Head of caudate nucleus (tissue), 42 donors: Measurements from ENCODE around the gene LYL1.

Experiments used
- DNase-seq, 42 donors: peaks; one replicate each; pipeline versions ENCODE4 v3.0.0 to v3.0.0-alpha.2; 2020 to 2021; ENCODE audit warnings: mixed read lengths in 7 of 42
- intact Hi-C: fragments of 100-400 bp; cut with DNase I; formaldehyde crosslinking; loops from one replicate; pipeline ENCODE4 v1.15.0; 2022

The LYL1 gene

GRCh38 chr19:13086341-13086740 lies 16.3 kb downstream of the LYL1 start:
- intact Hi-C loops = no loop called here
- no peak for DNase-seq

- intact Hi-C loops = no loop called here
Measured at GRCh38 chr19:13085666-13086065, 17.0 kb downstream of the LYL1 start.

GRCh38 chr19:13083627-13084026 lies 19.0 kb downstream of the LYL1 start:
- intact Hi-C loops = no loop called here

More at GRCh38 chr19:13085666-13086065, 17.0 kb downstream of the LYL1 start:
- no peak for DNase-seq

GRCh38 chr19:13083008-13083404 lies 19.7 kb downstream of the LYL1 start:
- DNase-seq = no peak
- intact Hi-C loops = no loop called here

More at GRCh38 chr19:13083627-13084026, 19.0 kb downstream of the LYL1 start:
- peak in 29 of 42 donors; percentile 42 to 81 (median 67) for DNase-seq

- peak in 23 of 42 donors; percentile 39 to 81 (median 64) for DNase-seq
- intact Hi-C loops = no loop called here
Measured at GRCh38 chr19:13082192-13083007, 20.3 kb downstream of the LYL1 start.

- intact Hi-C loops = no loop called here
Measured at GRCh38 chr19:13079542-13079986, 23.1 kb downstream of the LYL1 start.

GRCh38 chr19:13078897-13079541 lies 23.6 kb downstream of the LYL1 start:
- intact Hi-C loops = no loop called here
- no peak for DNase-seq

More at GRCh38 chr19:13079542-13079986, 23.1 kb downstream of the LYL1 start:
- DNase-seq = no peak

- intact Hi-C loops = no loop called here
- DNase-seq = no peak
Measured at GRCh38 chr19:13078381-13078780, 24.3 kb downstream of the LYL1 start.

GRCh38 chr19:13077240-13077639 lies 25.4 kb downstream of the LYL1 start:
- intact Hi-C loops = no loop called here
- DNase-seq = peak in 37 of 42 donors; percentile 46 to 86 (median 73)

- intact Hi-C loops = no loop called here
- peak in 17 of 42 donors; percentile 44 to 79 (median 64) for DNase-seq
Measured at GRCh38 chr19:13076787-13077186, 25.9 kb downstream of the LYL1 start.

- DNase-seq = no peak
Measured at GRCh38 chr19:13076320-13076719, 26.3 kb downstream of the LYL1 start.

GRCh38 chr19:13074378-13074777 lies 28.3 kb downstream of the LYL1 start:
- no peak for DNase-seq
- intact Hi-C loops = loop anchor here (5.0 kb wide), 1 partner anchor 42 kb away; no protein-coding TSS in a partner anchor

More at GRCh38 chr19:13076320-13076719, 26.3 kb downstream of the LYL1 start:
- intact Hi-C loops = no loop called here

- intact Hi-C loops = loop anchor here (5.0 kb wide), 1 partner anchor 41 kb away; no protein-coding TSS in a partner anchor
- DNase-seq = no peak
Measured at GRCh38 chr19:13073263-13073662, 29.4 kb downstream of the LYL1 start.

GRCh38 chr19:13072188-13072908 lies 30.3 kb downstream of the LYL1 start:
- DNase-seq = peak; percentile 85 to 99 (median 95)
- intact Hi-C loops = loop anchor here (5.0 kb wide), 1 partner anchor 40 kb away; no protein-coding TSS in a partner anchor

GRCh38 chr19:13071444-13072187 lies 31.0 kb downstream of the LYL1 start:
- intact Hi-C loops = loop anchor here (5.0 kb wide), 1 partner anchor 39 kb away; no protein-coding TSS in a partner anchor
- peak in 3 of 42 donors; percentile 58 to 72 (median 67) for DNase-seq

- intact Hi-C loops = loop anchor here (5.0 kb wide), 1 partner anchor 38 kb away; no protein-coding TSS in a partner anchor
- peak in 38 of 42 donors; percentile 58 to 92 (median 74) for DNase-seq
Measured at GRCh38 chr19:13070425-13071140, 32.1 kb downstream of the LYL1 start.
